Activated CD8-positive, alpha-beta T cell treated with anti-CD3 and anti-CD28 coated beads, Interleukin-2, amount 10 ng/mL, durations not matched to agents 7 days and 5 days (primary cell): ENCODE results near the gene CTDSP2. TPM values are rescaled to one million over a fixed set of nuclear protein-coding genes. Genes with fewer than 3 reads are reported as not detected.

Source experiments
- ATAC-seq: fragments of 150-1000 bp; cut with Tn5 transposase; one replicate; pipeline ENCODE4 v1.10.0; 2021; ENCODE audit warnings: moderate library complexity
- CTCF ChIA-PET: fragments of 350-600 bp; sonication (Branson Sonifier 250); formaldehyde crosslinking; loops from one replicate; lab custom pipeline; 2021; ENCODE audit warnings: antibody characterized with exemption; lab: Charles Lee
- POLR2A ChIA-PET: fragments of 350-600 bp; sonication (Branson Sonifier 250); formaldehyde crosslinking; loops from one replicate; lab custom pipeline; 2021; ENCODE audit warnings: antibody characterized with exemption; lab: Charles Lee
- DNase-seq: peaks from one replicate; pipeline ENCODE4 v3.0.0-alpha.2; 2020
- H3K27ac Mint-ChIP-seq: one replicate; pipeline ENCODE4 v1.8.0; 2021; ENCODE audit warnings: mild to moderate bottlenecking, mixed read lengths
- H3K27me3 Mint-ChIP-seq: one replicate; pipeline ENCODE4 v1.8.0; 2021; ENCODE audit warnings: low read depth, mixed read lengths
- H3K36me3 Mint-ChIP-seq: one replicate; pipeline ENCODE4 v1.8.0; 2021; ENCODE audit warnings: low read depth, mixed read lengths
- H3K4me1 Mint-ChIP-seq: one replicate; pipeline ENCODE4 v1.8.0; 2021; ENCODE audit warnings: low read depth, mixed read lengths
- H3K4me3 Mint-ChIP-seq: one replicate; pipeline ENCODE4 v1.8.0; 2021; ENCODE audit warnings: mild to moderate bottlenecking, mixed read lengths
- H3K9me3 Mint-ChIP-seq: one replicate; pipeline ENCODE4 v1.8.0; 2022; ENCODE audit warnings: mixed read lengths; ENCODE audit not compliant: insufficient read depth
- total RNA-seq, 2 experiments: library from RNA; stranded (reverse); gene quantifications; one replicate each; pipeline ENCODE4 v1.2.3, GENCODE V29; 2021

Gene CTDSP2
- total RNA-seq, 2 experiments from 2014 or later = 100 to 114 TPM

DNA sequence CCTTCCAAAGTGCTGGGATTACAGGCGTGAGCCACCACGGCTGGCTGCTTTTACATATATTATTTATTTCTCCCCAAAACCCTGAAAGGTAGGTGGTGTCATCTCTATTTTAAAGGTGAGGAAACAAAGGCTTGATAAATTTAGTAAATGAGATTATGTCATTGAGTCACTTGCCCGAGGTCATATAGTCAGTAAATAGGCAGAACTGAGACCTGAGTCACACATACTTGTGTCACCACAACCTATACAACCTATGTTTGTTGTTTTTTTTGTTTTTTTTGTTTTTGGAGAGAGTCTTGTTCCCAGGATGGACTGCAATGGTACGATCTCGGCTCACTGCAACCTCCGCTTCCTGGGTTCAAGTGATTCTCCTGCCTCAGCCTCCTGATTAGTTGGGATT lies 51.2 kb downstream of the CTDSP2 start:
- H3K9me3 Mint-ChIP-seq = no peaks in the 10 kb centered on the region
- ATAC-seq = no peak
- POLR2A ChIA-PET = no interaction called here
- DNase-seq = no peak
- H3K4me3 Mint-ChIP-seq = no peak overlapping the region
- H3K36me3 Mint-ChIP-seq = peaks cover 36% of the 10 kb centered on the region
- H3K27me3 Mint-ChIP-seq = no peaks in the 10 kb centered on the region
- CTCF ChIA-PET = interaction anchor here (4.3 kb wide), 1 partner anchor 8 kb away, joined by 26 read pairs; no protein-coding TSS in a partner anchor
- H3K27ac Mint-ChIP-seq = no peak overlapping the region
- peaks cover 4% of the 10 kb centered on the region for H3K4me1 Mint-ChIP-seq

DNA sequence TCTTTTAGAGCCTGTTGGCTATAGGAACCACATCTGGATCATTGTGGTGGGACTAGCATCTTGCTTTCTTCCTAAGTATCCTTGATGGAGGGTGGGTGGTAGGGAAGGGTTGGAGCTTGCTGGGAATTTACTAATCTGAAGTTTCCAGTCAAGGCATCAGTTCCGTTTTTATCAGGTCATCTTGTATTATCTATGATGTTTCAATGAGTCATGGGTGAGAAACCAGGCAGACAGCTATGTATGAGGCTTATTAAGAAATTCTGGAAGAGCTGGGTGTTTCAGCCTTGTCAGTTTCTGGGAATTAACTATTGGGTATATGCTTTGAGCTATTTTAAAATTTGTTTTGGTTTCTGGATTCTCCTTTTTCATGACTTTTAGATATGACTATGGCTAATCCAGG lies 52.6 kb downstream of the CTDSP2 start:
- ChIA-PET CTCF (interaction anchor here (0.7 to 4.3 kb wide), 6 partner anchors 9 to 111 kb away, joined by 3 to 26 read pairs (median 6); partner anchors contain the start of gene TSFM), POLR2A (interaction anchor here (0.8 kb wide), 1 partner anchor 8 kb away, joined by 3 read pairs; no protein-coding TSS in a partner anchor)
- Mint-ChIP-seq H3K36me3 (peaks cover 42% of the 10 kb centered on the region), H3K4me1 (peaks cover 4% of the 10 kb centered on the region), H3K27me3 (no peaks in the 10 kb centered on the region), H3K27ac (no peak overlapping the region), H3K4me3 (no peak overlapping the region), H3K9me3 (no peaks in the 10 kb centered on the region)
- DNase-seq (no peak), ATAC-seq (no peak)

DNA sequence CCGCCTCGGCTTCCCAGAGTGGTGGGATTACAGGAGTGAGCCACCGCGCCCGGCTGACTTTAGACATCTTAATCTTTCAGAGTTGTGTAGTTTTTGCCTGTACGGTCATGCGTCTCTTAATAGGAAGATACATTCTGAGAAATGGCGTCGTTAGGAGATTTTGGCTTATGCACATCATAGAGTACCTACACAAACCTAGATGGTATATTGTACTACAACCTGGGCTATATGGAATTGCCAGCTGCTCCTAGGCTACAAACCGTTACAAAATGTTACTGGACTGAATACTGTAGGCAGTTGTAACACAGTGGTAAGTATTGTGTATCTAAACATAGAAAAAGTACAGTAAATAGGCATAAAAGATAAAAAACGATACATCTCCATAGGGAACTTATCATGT lies 62.7 kb downstream of the CTDSP2 start:
- peak overlapping the region; percentile 27 for H3K27ac Mint-ChIP-seq
- no peak for ATAC-seq
- H3K9me3 Mint-ChIP-seq = no peaks in the 10 kb centered on the region
- H3K4me3 Mint-ChIP-seq = peak overlapping the region; percentile 66
- no peaks in the 10 kb centered on the region for H3K27me3 Mint-ChIP-seq
- POLR2A ChIA-PET = interaction anchor here (0.9 to 1.6 kb wide), 3 partner anchors 15 to 157 kb away, joined by 3 to 7 read pairs (median 5); partner anchors contain the start of gene ATP23
- H3K36me3 Mint-ChIP-seq = peaks cover 24% of the 10 kb centered on the region
- H3K4me1 Mint-ChIP-seq = peaks cover 37% of the 10 kb centered on the region
- DNase-seq = no peak
- CTCF ChIA-PET = interaction anchor here (0.7 to 4.5 kb wide), 11 partner anchors 10 to 120 kb away, joined by 4 to 26 read pairs (median 9); partner anchors contain the start of genes EEF1AKMT3 and METTL1

DNA sequence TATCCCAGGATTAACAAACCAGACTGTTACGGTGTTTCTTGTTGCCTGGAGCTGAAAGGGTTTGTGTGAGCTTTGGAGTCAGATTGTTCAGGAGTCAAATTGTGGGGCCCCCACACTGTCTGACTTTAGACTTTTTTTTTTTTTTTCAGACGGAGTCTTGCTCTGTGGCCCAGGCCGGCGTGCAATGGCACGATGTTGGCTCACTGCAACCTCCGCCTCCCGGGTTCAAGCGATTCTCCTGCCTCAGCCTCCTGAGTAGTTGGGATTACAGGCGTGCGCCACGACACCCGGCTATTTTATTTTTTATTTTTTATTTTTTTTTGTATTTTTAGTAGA lies 63.1 kb downstream of the CTDSP2 start:
- DNase-seq (no peak), ATAC-seq (no peak)
- POLR2A ChIA-PET = interaction anchor here (0.8 to 1.6 kb wide), 7 partner anchors 11 to 158 kb away, joined by 3 to 7 read pairs (median 4); partner anchors contain the start of genes ATP23, CYP27B1, EEF1AKMT3 and METTL1
- CTCF ChIA-PET = interaction anchor here (0.7 to 4.5 kb wide), 25 partner anchors 8 to 128 kb away, joined by 3 to 26 read pairs (median 6); partner anchors contain the start of genes CTDSP2, EEF1AKMT3 and METTL1
- H3K27me3 Mint-ChIP-seq = no peaks in the 10 kb centered on the region
- no peaks in the 10 kb centered on the region for H3K9me3 Mint-ChIP-seq
- peak overlapping the region; percentile 96 for H3K27ac Mint-ChIP-seq
- peaks cover 21% of the 10 kb centered on the region for H3K36me3 Mint-ChIP-seq
- H3K4me3 Mint-ChIP-seq = peak overlapping the region; percentile 99
- H3K4me1 Mint-ChIP-seq = peaks cover 39% of the 10 kb centered on the region

GRCh38 chr12:57782608-57783465 lies 63.7 kb downstream of the CTDSP2 start, which contains the start of gene TSFM:
TSFM (plus strand) TSS chr12:57782787; CDS start chr12:57782802, 15 bp downstream.
- Mint-ChIP-seq H3K9me3 (no peaks in the 10 kb centered on the region), H3K36me3 (peaks cover 19% of the 10 kb centered on the region), H3K27ac (peak within 1 kb of the TSS; percentile 96), H3K27me3 (no peaks in the 10 kb centered on the region), H3K4me3 (peak within 1 kb of the TSS; percentile 99), H3K4me1 (peaks cover 40% of the 10 kb centered on the region)
- CTCF ChIA-PET = interaction anchor here (0.7 to 4.5 kb wide), 27 partner anchors 9 to 129 kb away, joined by 3 to 26 read pairs (median 6); partner anchors contain the start of genes CTDSP2, EEF1AKMT3 and METTL1
- POLR2A ChIA-PET = interaction anchor here (0.8 to 1.6 kb wide), 7 partner anchors 11 to 158 kb away, joined by 3 to 7 read pairs (median 4); partner anchors contain the start of genes ATP23, CYP27B1, EEF1AKMT3 and METTL1
- ATAC-seq (peak; percentile 87), DNase-seq (peak; percentile 98)

GRCh38 chr12:57782243-57782607 lies 64.3 kb downstream of the CTDSP2 start:
- Mint-ChIP-seq H3K4me1 (peaks cover 40% of the 10 kb centered on the region), H3K36me3 (peaks cover 17% of the 10 kb centered on the region), H3K27me3 (no peaks in the 10 kb centered on the region), H3K27ac (peak overlapping the region; percentile 96), H3K9me3 (no peaks in the 10 kb centered on the region), H3K4me3 (peak overlapping the region; percentile 99)
- no peak for ATAC-seq
- POLR2A ChIA-PET = interaction anchor here (1.3 to 1.6 kb wide), 2 partner anchors 10 to 159 kb away, joined by 5 to 7 read pairs; partner anchors contain the start of genes ATP23, EEF1AKMT3 and METTL1
- CTCF ChIA-PET = interaction anchor here (1.0 to 4.5 kb wide), 13 partner anchors 9 to 130 kb away, joined by 3 to 26 read pairs (median 5); partner anchors contain the start of genes CYP27B1, EEF1AKMT3 and METTL1
- no peak for DNase-seq

- ATAC-seq (no peak), DNase-seq (no peak)
- ChIA-PET CTCF (interaction anchor here (0.7 to 4.5 kb wide), 11 partner anchors 8 to 124 kb away, joined by 3 to 26 read pairs (median 5); partner anchors contain the start of genes CYP27B1, EEF1AKMT3 and METTL1), POLR2A (interaction anchor here (0.7 kb wide), 1 partner anchor 63 kb away, joined by 4 read pairs; no protein-coding TSS in a partner anchor)
- H3K27me3 Mint-ChIP-seq = no peaks in the 10 kb centered on the region
- H3K4me3 Mint-ChIP-seq = no peak overlapping the region
- H3K27ac Mint-ChIP-seq = peak overlapping the region; percentile 96
- peaks cover 15% of the 10 kb centered on the region for H3K36me3 Mint-ChIP-seq
- H3K4me1 Mint-ChIP-seq = peaks cover 40% of the 10 kb centered on the region
- no peaks in the 10 kb centered on the region for H3K9me3 Mint-ChIP-seq
Observed at GRCh38 chr12:57781801-57782200, 64.7 kb downstream of the CTDSP2 start.

DNA sequence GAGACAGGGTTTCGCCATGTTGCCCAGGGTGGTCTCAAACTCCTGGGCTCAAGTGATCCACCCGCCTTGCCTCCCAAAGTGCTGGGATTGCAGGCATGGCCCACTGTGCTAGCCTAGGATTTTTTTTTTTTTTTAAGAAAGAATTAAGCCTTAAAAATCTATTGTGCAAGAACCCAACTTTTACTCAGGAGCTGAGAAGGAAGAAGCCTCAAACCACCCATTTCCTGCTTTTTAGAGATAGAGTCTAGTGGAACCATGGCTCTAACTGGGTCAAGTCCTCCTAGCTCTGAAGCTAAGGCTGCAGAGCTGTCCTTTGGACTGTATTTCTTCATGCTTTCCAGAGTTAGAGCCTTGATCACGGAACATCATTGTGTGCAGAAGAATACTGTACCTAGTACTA lies 65.3 kb downstream of the CTDSP2 start:
- no peak for ATAC-seq

DNA sequence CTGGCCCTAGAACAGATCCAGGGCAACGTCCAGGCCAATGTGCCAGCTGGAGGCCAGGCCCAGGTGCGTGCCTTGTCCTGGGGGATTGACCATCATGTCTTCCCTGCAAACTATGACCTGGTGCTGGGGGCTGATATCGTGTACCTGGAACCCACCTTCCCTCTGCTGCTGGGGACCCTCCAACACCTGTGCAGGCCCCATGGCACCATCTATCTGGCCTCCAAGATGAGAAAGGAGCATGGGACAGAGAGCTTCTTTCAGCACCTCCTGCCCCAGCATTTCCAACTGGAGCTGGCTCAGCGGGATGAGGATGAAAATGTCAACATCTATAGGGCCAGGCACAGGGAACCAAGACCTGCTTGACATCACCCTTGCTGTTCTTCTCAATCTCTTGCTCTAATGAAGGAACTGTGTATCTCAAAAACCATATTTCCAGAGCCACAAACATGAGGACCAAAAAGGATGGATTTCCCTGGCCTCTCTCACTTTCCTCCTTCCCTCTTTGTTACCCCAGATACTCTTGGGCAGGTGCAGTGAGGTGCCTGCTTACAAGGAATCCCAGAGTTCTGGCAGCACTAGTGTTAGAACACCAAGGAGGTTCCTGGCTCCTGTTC lies 66.1 kb downstream of the CTDSP2 start:
- peak overlapping the region; percentile 96 for H3K27ac Mint-ChIP-seq
- H3K4me3 Mint-ChIP-seq = no peak overlapping the region
- H3K9me3 Mint-ChIP-seq = no peaks in the 10 kb centered on the region
- DNase-seq = no peak
- no peaks in the 10 kb centered on the region for H3K27me3 Mint-ChIP-seq
- no peak for ATAC-seq
- peaks cover 12% of the 10 kb centered on the region for H3K36me3 Mint-ChIP-seq
- POLR2A ChIA-PET = interaction anchor here (1.2 to 1.3 kb wide), 2 partner anchors 8 to 21 kb away, joined by 3 to 5 read pairs; partner anchors contain the start of genes EEF1AKMT3 and METTL1
- CTCF ChIA-PET = interaction anchor here (1.7 to 2.6 kb wide), 2 partner anchors 21 to 24 kb away, joined by 5 to 12 read pairs; no protein-coding TSS in a partner anchor
- peaks cover 40% of the 10 kb centered on the region for H3K4me1 Mint-ChIP-seq

More for the DNA sequence above, 65.3 kb downstream of the CTDSP2 start:
- peak overlapping the region; percentile 96 for H3K27ac Mint-ChIP-seq
- H3K4me1 Mint-ChIP-seq = peaks cover 40% of the 10 kb centered on the region
- ChIA-PET CTCF (interaction anchor here (0.7 to 4.5 kb wide), 11 partner anchors 8 to 125 kb away, joined by 3 to 26 read pairs (median 5); partner anchors contain the start of genes CYP27B1, EEF1AKMT3 and METTL1), POLR2A (interaction anchor here (0.7 to 1.2 kb wide), 2 partner anchors 9 to 64 kb away, joined by 4 to 5 read pairs; partner anchors contain the start of genes EEF1AKMT3 and METTL1)
- no peak for DNase-seq
- no peaks in the 10 kb centered on the region for H3K9me3 Mint-ChIP-seq
- H3K36me3 Mint-ChIP-seq = peaks cover 10% of the 10 kb centered on the region
- no peaks in the 10 kb centered on the region for H3K27me3 Mint-ChIP-seq
- H3K4me3 Mint-ChIP-seq = peak overlapping the region; percentile 12

- Mint-ChIP-seq H3K4me3 (no peak overlapping the region), H3K27me3 (no peaks in the 10 kb centered on the region), H3K9me3 (no peaks in the 10 kb centered on the region), H3K4me1 (peaks cover 40% of the 10 kb centered on the region), H3K36me3 (peaks cover 12% of the 10 kb centered on the region), H3K27ac (no peak overlapping the region)
- DNase-seq (no peak), ATAC-seq (no peak)
- ChIA-PET CTCF (interaction anchor here (1.6 to 2.6 kb wide), 3 partner anchors 15 to 75 kb away, joined by 3 to 12 read pairs (median 6); no protein-coding TSS in a partner anchor), POLR2A (interaction anchor here (1.2 to 1.3 kb wide), 2 partner anchors 8 to 21 kb away, joined by 3 to 5 read pairs; partner anchors contain the start of genes EEF1AKMT3 and METTL1)
Observed at GRCh38 chr12:57779736-57780135, 66.8 kb downstream of the CTDSP2 start.
